GM19238 (cell line): ENCODE measurements around the gene GTPBP1.

Experiments used
- DNase-seq: peaks from one replicate; pipeline ENCODE4 v3.0.0; 2011; ENCODE audit warnings: low spot score; ENCODE audit not compliant: insufficient read length

Gene GTPBP1

DNA sequence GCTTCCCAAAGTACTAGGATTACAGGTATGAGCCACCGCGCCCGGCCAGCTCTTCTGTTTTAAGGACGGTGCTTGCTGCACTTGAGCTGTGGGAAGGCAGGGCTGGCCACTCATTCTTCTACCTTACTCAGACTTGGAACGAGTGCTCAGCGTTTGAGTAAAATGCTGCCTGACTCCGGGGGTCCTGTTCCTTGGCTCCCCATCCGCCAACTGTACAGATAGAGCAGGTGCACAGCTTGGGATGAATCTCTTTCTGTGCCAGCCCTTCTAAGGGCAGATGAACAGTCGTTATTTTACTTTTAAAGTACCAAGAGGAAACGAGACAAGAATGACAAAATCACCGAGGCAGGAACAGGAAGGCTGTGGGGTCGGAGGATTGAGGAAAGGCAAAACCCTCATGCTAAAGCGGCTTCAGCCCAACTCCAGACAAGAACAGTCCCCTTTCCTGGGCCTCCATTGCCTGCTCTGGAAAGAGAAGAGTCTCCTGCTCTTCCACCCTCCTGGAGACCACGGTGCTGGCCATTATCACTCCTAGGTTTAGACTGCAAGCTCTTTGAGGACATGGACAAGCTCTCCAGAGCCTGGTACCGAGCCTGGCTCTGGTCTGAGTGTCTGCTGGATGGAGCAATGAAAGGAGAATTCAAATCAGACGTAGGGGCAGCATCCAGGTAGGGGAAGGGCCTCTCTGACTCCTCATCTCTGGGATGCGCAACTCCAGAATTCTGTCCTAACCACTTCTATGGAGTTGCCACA lies 51.1 kb downstream of the GTPBP1 start:
- DNase-seq: no peak

GRCh38 chr22:38757464-38757757 lies 51.7 kb downstream of the GTPBP1 start:
- DNase-seq: no peak

DNA sequence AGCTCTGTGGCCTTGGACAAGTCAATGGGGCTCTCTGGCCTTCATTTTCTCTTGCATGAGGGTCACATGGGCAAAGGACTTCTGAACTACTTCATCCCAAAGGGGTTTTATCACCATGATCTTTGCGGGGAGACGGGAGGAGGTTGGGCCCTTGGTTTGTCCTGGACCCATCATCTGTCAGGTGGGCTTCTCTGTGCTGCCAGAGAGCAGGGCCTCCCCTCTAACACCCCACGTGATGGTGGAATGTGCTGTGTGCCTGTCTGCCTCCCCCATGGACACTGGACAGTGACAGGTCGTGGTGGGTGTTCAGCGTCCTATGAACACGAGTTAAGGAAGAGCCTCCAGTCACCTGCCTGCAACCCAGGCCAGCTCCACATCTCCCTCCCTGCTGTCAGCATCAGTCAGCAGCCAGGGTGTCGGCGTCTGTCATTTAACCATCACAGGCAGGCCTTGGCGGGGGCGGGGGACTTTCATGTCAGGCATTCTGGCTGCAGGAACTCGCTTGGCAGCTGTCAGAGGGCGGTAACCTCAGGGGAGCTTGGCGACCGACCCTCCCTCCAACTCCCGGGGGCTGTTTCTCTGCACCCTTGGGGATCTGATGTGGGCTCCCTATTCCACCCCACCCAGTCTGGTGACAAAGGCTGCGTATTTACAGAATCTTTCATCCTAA lies 52.7 kb downstream of the GTPBP1 start:
- DNase-seq: no peak

GRCh38 chr22:38759005-38759404 lies 53.3 kb downstream of the GTPBP1 start:
- DNase-seq: no peak

DNA sequence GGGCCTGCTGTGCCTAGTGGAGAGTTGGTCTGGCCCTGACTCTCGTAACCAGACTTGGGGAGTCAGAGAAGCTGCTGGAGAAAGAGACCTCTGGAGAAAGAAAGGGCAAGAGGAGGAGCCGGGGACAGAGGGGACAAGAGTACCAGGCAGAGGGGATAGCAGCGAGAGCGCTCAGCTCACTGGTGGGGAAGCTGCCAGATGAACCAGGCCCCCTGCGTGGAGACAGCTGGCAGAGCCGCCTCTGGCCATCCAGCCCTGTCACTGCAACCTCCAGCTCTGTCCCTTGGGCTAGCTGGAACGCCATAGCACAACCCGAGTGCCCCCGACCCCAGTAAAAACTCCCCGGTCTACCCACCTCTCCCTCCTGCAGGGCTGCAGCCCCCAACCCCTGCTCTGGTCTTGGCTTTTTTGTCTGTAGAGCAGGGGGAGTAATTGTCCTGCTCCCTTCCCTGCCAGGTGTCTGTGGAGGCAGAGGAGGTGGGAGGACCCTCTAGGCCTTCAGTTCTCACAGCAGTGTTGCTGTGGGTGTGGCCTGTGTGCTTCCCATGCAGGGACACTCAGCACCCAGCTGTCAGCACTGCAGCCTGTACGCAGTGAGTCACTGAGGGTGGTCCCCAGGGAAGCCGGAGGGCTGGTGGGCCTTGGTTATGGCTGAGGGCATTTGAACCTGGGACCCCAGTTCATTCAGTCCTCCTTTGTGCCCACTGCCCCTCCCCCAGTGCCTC lies 54.9 kb downstream of the GTPBP1 start:
- DNase-seq: no peak

- DNase-seq: no peak
Observed at GRCh38 chr22:38761202-38762162, 55.7 kb downstream of the GTPBP1 start.

- no peak for DNase-seq
Observed at GRCh38 chr22:38762551-38762983, 56.8 kb downstream of the GTPBP1 start.

DNA sequence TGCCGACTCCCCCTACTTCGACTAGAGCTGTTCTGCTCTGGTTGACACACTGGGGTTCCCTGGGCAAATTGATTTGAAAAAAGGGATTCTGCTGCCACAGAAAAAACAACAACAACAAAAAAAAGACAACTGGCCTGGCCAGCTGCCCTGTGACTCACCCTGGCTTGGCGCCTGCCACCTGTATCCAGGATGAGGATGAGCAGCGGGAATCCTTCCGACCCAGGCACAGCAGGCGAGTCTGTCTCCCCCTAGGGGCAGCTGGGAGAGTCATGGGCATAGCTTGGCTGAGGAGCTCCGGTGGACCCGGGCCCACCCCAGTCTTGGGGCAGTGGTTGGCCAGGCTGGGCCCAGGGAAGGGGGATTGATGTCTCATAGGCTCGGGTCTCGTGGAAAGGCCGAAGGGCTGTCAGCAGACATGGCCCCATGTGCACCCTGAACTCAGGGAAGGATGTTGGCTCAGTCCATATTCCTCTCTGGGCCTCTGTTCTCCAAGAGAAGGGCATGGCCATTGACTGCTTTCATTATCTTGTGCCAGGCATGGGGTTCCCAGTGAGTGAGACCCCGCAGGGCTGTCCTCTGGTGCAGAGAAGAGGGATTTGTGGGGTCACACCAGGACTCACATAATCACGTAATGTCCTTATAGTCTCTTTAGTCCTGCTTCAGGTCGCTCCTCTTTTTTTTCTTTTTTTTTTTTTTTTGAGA lies 60.5 kb downstream of the GTPBP1 start:
- DNase-seq: no peak

DNA sequence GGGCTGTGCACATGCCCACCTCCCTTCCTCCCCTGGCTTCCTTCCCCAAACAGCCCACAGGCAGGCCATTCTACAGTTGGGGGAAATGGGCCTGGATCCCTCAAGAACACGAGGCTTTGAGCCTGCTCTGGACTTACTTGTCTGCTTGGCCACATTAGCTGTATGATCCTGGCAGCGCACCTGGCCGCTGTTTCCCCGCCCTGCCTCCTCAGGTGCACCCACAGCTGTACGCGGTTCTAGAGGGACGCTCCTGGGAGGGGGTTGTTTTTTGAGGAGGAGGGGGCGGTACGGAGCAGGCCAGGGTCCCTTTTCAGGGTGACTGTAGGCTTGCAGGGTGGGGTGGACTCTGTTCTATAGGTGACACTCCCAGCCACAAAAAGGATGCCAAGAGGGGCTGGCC lies 61.6 kb downstream of the GTPBP1 start:
- no peak for DNase-seq

DNA sequence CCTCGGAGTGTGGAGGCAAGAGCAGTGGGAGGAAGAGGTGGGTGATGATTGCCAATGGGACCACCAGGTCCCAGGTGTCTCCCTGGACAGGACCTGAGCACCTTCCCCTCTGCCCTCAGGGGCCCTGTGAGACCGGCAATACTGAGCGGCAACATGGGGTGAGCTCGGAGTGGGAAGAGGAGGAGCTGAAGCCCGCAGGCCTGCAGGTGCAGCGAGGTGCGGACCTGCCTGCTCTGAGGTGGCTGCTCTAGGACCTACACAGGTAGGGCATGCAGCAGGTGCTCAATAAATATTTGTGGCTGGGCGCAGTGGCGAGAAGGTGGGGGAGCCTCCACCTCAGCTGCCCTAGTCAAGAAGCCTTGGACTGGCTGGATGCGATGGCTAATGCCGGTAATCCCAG lies 62.3 kb downstream of the GTPBP1 start:
- DNase-seq: no peak

- DNase-seq: no peak
Observed at GRCh38 chr22:38770257-38770949, 64.7 kb downstream of the GTPBP1 start.

GRCh38 chr22:38772623-38772873 lies 66.8 kb downstream of the GTPBP1 start:
- no peak for DNase-seq

DNA sequence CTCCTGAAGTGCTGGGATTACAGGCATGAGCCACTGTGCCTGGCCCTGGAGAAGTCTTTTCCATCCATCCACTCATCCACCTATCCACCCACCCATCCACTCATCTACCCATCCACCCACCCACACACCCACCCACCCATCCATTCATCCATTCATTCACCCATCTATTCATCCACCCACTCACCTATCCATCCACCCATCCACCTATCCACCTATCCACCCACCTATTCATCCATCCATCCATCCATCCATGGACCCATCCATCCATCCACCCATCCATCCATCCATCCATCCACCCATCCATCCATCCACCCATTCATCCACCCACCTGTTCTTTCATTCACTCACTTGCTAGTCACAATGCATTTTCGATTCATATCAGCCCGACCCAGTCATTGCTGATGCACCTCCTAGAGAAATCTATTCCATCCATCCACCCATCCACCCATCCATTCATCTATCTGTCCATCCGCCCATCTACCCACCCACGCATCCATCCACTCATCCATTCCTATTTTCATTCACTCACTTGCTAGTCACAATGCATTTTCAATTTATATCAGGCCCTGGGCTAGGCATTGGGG lies 67.7 kb downstream of the GTPBP1 start:
- DNase-seq: no peak

GRCh38 chr22:38774496-38775166 lies 68.9 kb downstream of the GTPBP1 start:
- no peak for DNase-seq

DNA sequence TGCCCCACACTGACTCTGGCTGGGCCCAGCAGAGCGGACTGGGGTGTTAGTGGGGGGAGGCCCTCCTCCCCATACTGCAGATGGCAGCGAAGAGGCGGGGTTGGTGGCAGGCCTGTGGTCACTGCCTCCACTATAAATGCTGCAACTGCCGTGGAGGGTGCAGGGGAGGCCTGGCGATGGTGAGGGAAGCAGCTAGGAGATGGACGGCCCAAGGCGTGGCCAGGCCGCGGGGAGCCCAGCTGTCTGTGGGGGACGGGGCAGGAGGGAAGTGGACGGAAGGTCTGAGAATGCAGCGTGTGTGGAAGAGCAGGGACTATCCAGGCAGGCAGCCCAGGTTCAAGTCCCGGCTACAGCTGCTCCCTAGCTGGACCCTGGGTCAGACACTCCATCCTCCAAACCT lies 69.9 kb downstream of the GTPBP1 start:
- no peak for DNase-seq

DNA sequence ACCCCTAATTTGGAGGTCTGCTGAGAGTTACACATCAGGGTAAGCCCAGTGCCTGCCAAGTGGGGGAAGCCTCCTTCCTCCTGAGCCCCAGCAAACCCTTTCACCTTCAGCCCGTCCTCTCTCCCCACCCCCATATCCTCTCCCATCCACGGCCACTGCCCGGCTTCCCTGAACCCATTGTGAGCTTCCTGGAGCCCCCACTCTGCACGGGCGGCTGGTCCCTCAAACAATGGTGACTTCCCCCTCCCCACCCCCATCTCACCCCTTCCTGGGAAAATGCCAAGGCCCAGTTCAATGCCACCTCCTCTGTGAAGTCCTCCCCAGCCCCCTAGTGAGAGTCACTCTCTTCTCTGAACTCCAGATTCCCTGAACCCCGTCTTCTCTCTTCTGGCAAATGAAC lies 70.3 kb downstream of the GTPBP1 start:
- no peak for DNase-seq

DNA sequence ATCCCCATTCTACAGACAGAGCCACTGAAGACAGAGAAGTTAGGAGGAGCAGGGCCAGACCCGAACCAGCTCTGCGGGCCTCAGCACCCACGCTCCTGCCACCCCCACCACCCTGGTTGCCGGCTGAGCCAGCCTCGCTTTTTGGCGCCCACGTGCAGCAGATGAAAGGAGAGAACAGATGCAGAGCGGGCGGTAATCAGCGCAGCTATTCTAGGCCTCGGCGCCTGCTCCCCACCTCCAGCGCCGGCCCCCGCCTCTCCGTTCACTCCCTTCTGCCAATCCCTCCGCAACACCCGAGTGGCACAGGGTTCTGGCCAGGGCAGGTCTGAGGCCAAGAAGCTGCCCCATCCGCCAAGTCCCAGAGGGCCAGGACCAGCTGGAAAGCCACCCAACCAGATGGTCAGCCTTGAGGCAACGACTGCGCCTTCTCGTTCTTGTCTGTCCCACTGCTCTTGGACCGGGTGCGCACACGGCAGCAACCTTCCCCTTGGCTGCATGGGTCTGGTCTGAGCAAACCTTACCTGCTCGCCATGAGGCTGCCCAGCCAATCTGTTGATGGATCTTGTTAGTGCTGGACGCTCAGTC lies 71.4 kb downstream of the GTPBP1 start:
- no peak for DNase-seq

- no peak for DNase-seq
Observed at GRCh38 chr22:38781033-38781432, 75.3 kb downstream of the GTPBP1 start.

DNA sequence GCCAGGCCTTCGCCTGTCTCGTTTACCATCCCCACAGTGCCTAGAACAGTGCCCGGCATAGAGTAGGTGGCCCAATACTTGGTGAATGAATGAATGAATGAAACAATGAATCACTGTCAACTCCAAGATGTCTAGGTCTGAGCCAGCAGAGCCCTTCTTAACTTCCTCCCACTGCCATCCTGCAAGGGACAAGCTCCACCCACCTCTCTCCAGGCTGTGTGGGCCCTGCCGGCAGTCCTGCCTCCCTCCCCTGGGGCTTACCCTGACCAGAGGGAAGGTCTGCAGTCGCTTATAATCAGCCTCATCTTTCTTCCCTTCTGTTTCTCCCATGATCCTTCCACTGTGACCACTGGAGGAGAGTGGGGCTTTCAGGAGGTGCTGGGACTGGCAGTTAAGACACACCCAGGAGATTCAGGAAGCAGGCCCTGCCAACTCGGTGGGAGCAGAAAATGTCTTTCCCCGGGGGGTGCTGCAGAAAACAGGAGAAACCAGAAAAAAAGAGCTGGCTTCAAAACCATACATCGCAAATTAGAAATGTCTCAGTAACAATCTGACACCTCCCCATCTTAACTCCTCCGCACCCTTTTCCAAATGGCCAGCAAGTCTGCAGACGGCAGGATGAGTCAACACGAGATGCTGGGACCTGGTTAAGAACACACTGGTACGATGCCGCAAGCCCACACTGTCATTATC lies 76.8 kb downstream of the GTPBP1 start:
- DNase-seq: no peak
